Measurements from ENCODE around the gene ATXN7L1. TPM values are rescaled to one million over a fixed set of nuclear protein-coding genes. Genes with fewer than 3 reads are reported as not detected.

Gene ATXN7L1
- total and polyA plus RNA-seq, 2 of the 4 experiments (the other 2 are of a cell fraction): 3.5 to 4.3 TPM

- Histone ChIP-seq H3K56ac (ENCODE audit: extremely low read depth, insufficient read depth, low read length) (no peak overlapping the region), H4K5ac (ENCODE audit: low read depth, low read length) (no peak overlapping the region), H3K4me3 (ENCODE audit: insufficient read depth, low read depth, low read length) (no peak overlapping the region), H3K27ac (ENCODE audit: insufficient read depth, low read length) (no peak overlapping the region), H3K4me1 (ENCODE audit: control insufficient read depth, insufficient read depth, low read length) (peaks cover 10% of the 10 kb centered on the region), H2BK15ac (ENCODE audit: low read depth, low read length) (no peak overlapping the region), H3K36me3 (ENCODE audit: control insufficient read depth, insufficient read depth, low read length) (no peaks in the 10 kb centered on the region), H2BK120ac (ENCODE audit: low read depth, low read length) (no peak overlapping the region), H4K91ac (ENCODE audit: insufficient read depth, low read depth, low read length) (no peak overlapping the region), H4K20me1 (ENCODE audit: insufficient read depth, low read length) (0 out of 2 replicates have a peak, but pooled peaks cover 3% of the 10 kb centered on the region), H2BK5ac (ENCODE audit: low read depth, low read length, poor library complexity, severe bottlenecking) (no peak overlapping the region), H3K4me2 (ENCODE audit: low read depth, low read length) (no peak overlapping the region), H3K14ac (replicated peaks; ENCODE audit: low read depth, low read length) (no peak overlapping the region), H2AFZ (replicated peaks; ENCODE audit: low read length, poor library complexity) (no peak overlapping the region), H4K8ac (ENCODE audit: low read depth in 2 of 2, low read length in 2 of 2) (no peak overlapping the region), H2BK20ac (ENCODE audit: low read depth, low read length) (no peak overlapping the region), H3K4ac (ENCODE audit: low read depth, low read length) (no peak overlapping the region), H3K27me3 (ENCODE audit: control insufficient read depth, insufficient read depth, low read length) (no peaks in the 10 kb centered on the region), H2AK9ac (replicated peaks; ENCODE audit: low read depth, low read length, poor library complexity) (no peak overlapping the region), H3K9me3 (ENCODE audit: control insufficient read depth, insufficient read depth, low read length) (no peaks in the 10 kb centered on the region), H3K9ac (ENCODE audit: low read depth, low read length) (no peak overlapping the region), H3K23ac (ENCODE audit: low read depth, low read length) (no peak overlapping the region), H2AK5ac (ENCODE audit: low read depth, low read length) (no peak overlapping the region), H3K18ac (ENCODE audit: low read depth, low read length) (no peak overlapping the region), H3K79me1 (ENCODE audit: low read depth in 1 of 2, low read length in 2 of 2) (peaks cover under 1 to 20% of the 10 kb centered on the region in 2 experiments; a peak in 3 of 4 replicates), H3K9me1 (ENCODE audit: insufficient read depth, low read length) (peaks cover 8% of the 10 kb centered on the region)
- ATAC-seq (ENCODE audit: low read depth): no peak
- dilution Hi-C loops (cut with HindIII; ENCODE audit: low sequenced_read_pairs, unreplicated experiment) (no loop called here), intact Hi-C loops (cut with micrococcal nuclease) (no loop called here), in situ Hi-C loops (cut with MboI; ENCODE audit: low sequenced_read_pairs) (no loop called here)
- TF ChIP-seq RAD21 (IDR thresholded peaks at IDR 0.05; ENCODE audit: low read length): no peak
- no peak for TF ChIP-seq ELK1 (IDR thresholded peaks at IDR 0.05; ENCODE audit: borderline replicate concordance, low read depth, low read length)
- no peak for TF ChIP-seq RCOR1 (IDR thresholded peaks at IDR 0.05; ENCODE audit: insufficient replicate concordance, low read length)
- CTCF ChIA-PET: interaction anchor here (0.8 kb wide), 1 partner anchor 46 kb away, joined by 3 read pairs; no protein-coding TSS in a partner anchor
- DNase-seq: no peak
- 95% methylated on average over 4 of the region's 6 CpGs; no CpG with 5 or more reads in 1 of the 2 experiments for WGBS, 2 experiments (ENCODE audit: extremely low coverage in 2 of 2, insufficient read length in 1 of 2)
- POLR2A ChIA-PET (ENCODE audit: unreplicated experiment): no interaction called here
- BruUV-seq (replicated peaks): no TSS peak
These were observed 65.1 kb downstream of the ATXN7L1 start for GRCh38 chr7:105811189-105811847.

Measured in IMR-90 (cell line).